ENCODE measurements around the gene MAB21L2. TPM values are rescaled to one million over a fixed set of nuclear protein-coding genes. Genes with fewer than 3 reads are reported as not detected.

Gene MAB21L2
- polyA plus RNA-seq, 3 donors from 2014 or later: not detected

GRCh38 chr4:150599547-150599946 lies 17.6 kb downstream of the MAB21L2 start:
- Mint-ChIP-seq H3K27ac (no peak overlapping the region), H3K4me3 (no peak overlapping the region), H3K27me3 (ENCODE audit: low read depth in 3 of 3) (no peaks in the 10 kb centered on the region), H3K9me3 (no peaks in the 10 kb centered on the region), H3K36me3 (peaks cover 5 to 14% (median 6%) of the 10 kb centered on the region in 3 donors), H3K4me1 (no peaks in the 10 kb centered on the region)
- DNase-seq: no peak

DNA sequence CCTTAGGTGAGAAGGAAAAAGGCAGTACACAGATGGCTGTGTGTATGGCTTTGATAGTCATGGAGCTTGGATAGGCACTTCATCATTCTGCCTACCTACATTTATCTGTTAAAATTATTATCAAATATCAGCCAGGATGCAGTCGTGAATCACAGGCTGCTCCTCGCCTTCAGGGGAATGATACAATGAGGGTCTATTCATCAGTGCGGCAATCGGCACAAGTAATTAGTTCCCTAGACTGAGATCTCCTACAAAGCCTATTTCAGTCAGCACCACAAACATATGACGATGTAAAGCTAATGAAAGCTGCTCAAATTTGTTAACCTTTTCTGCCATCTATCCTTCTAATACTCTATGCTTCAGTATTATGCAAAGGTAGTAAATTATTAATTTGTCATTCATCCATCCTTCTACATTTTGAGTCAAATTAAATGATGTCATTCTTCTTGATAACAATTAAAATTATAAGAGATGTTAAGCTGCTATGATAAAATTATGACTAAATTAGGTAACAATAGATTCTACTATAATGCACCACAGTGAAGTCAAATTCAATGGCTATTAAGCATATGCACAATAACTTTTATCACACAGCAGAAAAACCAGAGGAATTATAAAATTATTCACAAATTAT lies 19.0 kb downstream of the MAB21L2 start:
- peaks cover 6 to 14% (median 8%) of the 10 kb centered on the region in 3 donors for H3K36me3 Mint-ChIP-seq
- no peak for DNase-seq
- no peak overlapping the region for H3K4me3 Mint-ChIP-seq
- H3K9me3 Mint-ChIP-seq: no peaks in the 10 kb centered on the region
- H3K27ac Mint-ChIP-seq: no peak overlapping the region
- no peaks in the 10 kb centered on the region for H3K4me1 Mint-ChIP-seq
- H3K27me3 Mint-ChIP-seq (ENCODE audit: low read depth in 3 of 3): no peaks in the 10 kb centered on the region

GRCh38 chr4:150609131-150609530 lies 27.2 kb downstream of the MAB21L2 start:
- no peak overlapping the region for H3K27ac Mint-ChIP-seq
- peaks cover 6 to 11% (median 9%) of the 10 kb centered on the region in 3 donors for H3K36me3 Mint-ChIP-seq
- no peak for DNase-seq
- no peak overlapping the region for H3K4me3 Mint-ChIP-seq
- peaks cover 0 to 2% (median 1%) of the 10 kb centered on the region in 3 donors for H3K27me3 Mint-ChIP-seq (ENCODE audit: low read depth in 3 of 3)
- no peaks in the 10 kb centered on the region for H3K4me1 Mint-ChIP-seq
- H3K9me3 Mint-ChIP-seq: no peaks in the 10 kb centered on the region

- peaks cover 11% of the 10 kb centered on the region in 2 donors for H3K4me1 Mint-ChIP-seq
- H3K27me3 Mint-ChIP-seq (ENCODE audit: low read depth in 3 of 3): no peaks in the 10 kb centered on the region
- H3K27ac Mint-ChIP-seq: peak overlapping the region in 2 of 6 donors; percentile 7 to 8
- H3K36me3 Mint-ChIP-seq: peaks cover 4 to 14% (median 14%) of the 10 kb centered on the region in 3 donors
- H3K9me3 Mint-ChIP-seq: no peaks in the 10 kb centered on the region
- peak overlapping the region; percentile 28 to 66 (median 54) for H3K4me3 Mint-ChIP-seq
- DNase-seq: no peak
These were observed 37.1 kb downstream of the MAB21L2 start for GRCh38 chr4:150619042-150619441.

GRCh38 chr4:150624055-150624454 lies 42.1 kb downstream of the MAB21L2 start:
- no peak for DNase-seq
- H3K27me3 Mint-ChIP-seq (ENCODE audit: low read depth in 3 of 3): no peaks in the 10 kb centered on the region
- H3K4me1 Mint-ChIP-seq: peaks cover 15 to 29% of the 10 kb centered on the region in 2 donors
- no peak overlapping the region for H3K4me3 Mint-ChIP-seq
- H3K27ac Mint-ChIP-seq: no peak overlapping the region
- H3K36me3 Mint-ChIP-seq: peaks cover 4 to 14% (median 6%) of the 10 kb centered on the region in 3 donors
- H3K9me3 Mint-ChIP-seq: no peaks in the 10 kb centered on the region

GRCh38 chr4:150625033-150625432 lies 43.1 kb downstream of the MAB21L2 start:
- H3K27me3 Mint-ChIP-seq (ENCODE audit: low read depth in 3 of 3): no peaks in the 10 kb centered on the region
- peaks cover 10 to 22% of the 10 kb centered on the region in 2 donors for H3K4me1 Mint-ChIP-seq
- peak overlapping the region in 3 of 6 donors; percentile 0 to 10 (median 8) for H3K27ac Mint-ChIP-seq
- peaks cover 4 to 14% (median 9%) of the 10 kb centered on the region in 3 donors for H3K36me3 Mint-ChIP-seq
- no peak overlapping the region for H3K4me3 Mint-ChIP-seq
- DNase-seq: no peak
- H3K9me3 Mint-ChIP-seq: no peaks in the 10 kb centered on the region

GRCh38 chr4:150628073-150628472 lies 46.1 kb downstream of the MAB21L2 start:
- Mint-ChIP-seq H3K9me3 (peaks cover 0 to 4% (median 0%) of the 10 kb centered on the region in 6 donors), H3K4me1 (peaks cover 19 to 41% of the 10 kb centered on the region in 2 donors), H3K4me3 (no peak overlapping the region), H3K27ac (no peak overlapping the region), H3K36me3 (peaks cover 11 to 12% (median 11%) of the 10 kb centered on the region in 3 donors), H3K27me3 (ENCODE audit: low read depth in 3 of 3) (no peaks in the 10 kb centered on the region)
- no peak for DNase-seq

GRCh38 chr4:150632639-150633038 lies 50.7 kb downstream of the MAB21L2 start:
- peaks cover 15 to 18% (median 16%) of the 10 kb centered on the region in 3 donors for H3K36me3 Mint-ChIP-seq
- H3K4me1 Mint-ChIP-seq: peaks cover 15 to 24% of the 10 kb centered on the region in 2 donors
- H3K27me3 Mint-ChIP-seq (ENCODE audit: low read depth in 3 of 3): no peaks in the 10 kb centered on the region
- peak overlapping the region in 1 of 6 donors; percentile 64 for H3K27ac Mint-ChIP-seq
- DNase-seq: no peak
- H3K4me3 Mint-ChIP-seq: peak overlapping the region in 1 of 5 donors; percentile 33
- H3K9me3 Mint-ChIP-seq: peaks cover 0 to 11% (median 0%) of the 10 kb centered on the region in 6 donors
